ENCODE measurements around the gene ECSIT.

- no peak for TF ChIP-seq CTCF (IDR thresholded peaks at IDR 0.05; ENCODE audit: insufficient read depth, low read length)
- no peak for TF ChIP-seq POLR2AphosphoS5 (IDR thresholded peaks at IDR 0.05; ENCODE audit: low read depth)
- TF ChIP-seq SPI1 (IDR thresholded peaks at IDR 0.05; ENCODE audit: borderline replicate concordance, low read depth), result no peak
- no peak for TF ChIP-seq GABPA (IDR thresholded peaks at IDR 0.05; ENCODE audit: low read depth)
- no peak for TF ChIP-seq REST (IDR thresholded peaks at IDR 0.05; ENCODE audit: insufficient replicate concordance, low read depth)
Observed at GRCh38 chr19:11457831-11458230, 71.1 kb downstream of the ECSIT start.
